VCaP (cell line): ENCODE results near the gene NFIB.

Experiments
- H3K27ac ChIP-seq: fragments of 450-650 bp; 2 replicates; pipeline ENCODE4 v1.5.1; 2017
- CTCF ChIP-seq: fragments of 450-650 bp; conservative IDR thresholded peaks from 2 replicates; pipeline ENCODE4 v1.5.1; 2017; ENCODE audit warnings: mild to moderate bottlenecking, moderate library complexity

NFIB gene

GRCh38 chr9:14097215-14097614 lies 216.7 kb downstream of the NFIB start:
- TF ChIP-seq CTCF = no peak
- peak overlapping the region; percentile 82 for H3K27ac ChIP-seq

GRCh38 chr9:14096258-14096922 lies 217.6 kb downstream of the NFIB start:
- TF ChIP-seq CTCF = no peak
- H3K27ac ChIP-seq = peak overlapping the region; percentile 82

GRCh38 chr9:14095277-14095676 lies 218.7 kb downstream of the NFIB start:
- no peak for TF ChIP-seq CTCF
- peak overlapping the region; percentile 82 for H3K27ac ChIP-seq

GRCh38 chr9:14094491-14094890 lies 219.4 kb downstream of the NFIB start:
- no peak for TF ChIP-seq CTCF
- H3K27ac ChIP-seq = peak overlapping the region; percentile 9

- no peak overlapping the region for H3K27ac ChIP-seq
- no peak for TF ChIP-seq CTCF
Observed at GRCh38 chr9:14092344-14092743, 221.6 kb downstream of the NFIB start.

GRCh38 chr9:14089051-14089803 lies 224.7 kb downstream of the NFIB start:
- no peak overlapping the region for H3K27ac ChIP-seq
- TF ChIP-seq CTCF = no peak

GRCh38 chr9:14087576-14087975 lies 226.4 kb downstream of the NFIB start:
- no peak overlapping the region for H3K27ac ChIP-seq
- no peak for TF ChIP-seq CTCF
